Measurements from ENCODE around the gene SYCP1.
"Not testable (repeated sequence)": the region's sequence is repeated elsewhere in the genome, so short reads cannot be mapped to it uniquely, and the experiment has no call there.

SYCP1 gene

GRCh38 chr1:114854693-114855320 lies at the start of gene SYCP1:
TSS of gene SYCP1 (plus strand) at chr1:114854863. CDS start at chr1:114855465, 602 bp downstream.
- in situ Hi-C loops (cut with MboI; ENCODE audit: low sequenced_read_pairs), result no loop called here

GRCh38 chr1:114819869-114820268 lies 34.8 kb upstream of the SYCP1 start:
- in situ Hi-C loops (cut with MboI; ENCODE audit: low sequenced_read_pairs), result no loop called here

- in situ Hi-C loops (cut with MboI; ENCODE audit: low sequenced_read_pairs), result no loop called here
Measured at GRCh38 chr1:114820392-114820791, 34.3 kb upstream of the SYCP1 start.

- in situ Hi-C loops (cut with MboI; ENCODE audit: low sequenced_read_pairs), result no loop called here
Measured at GRCh38 chr1:114821978-114822377, 32.7 kb upstream of the SYCP1 start.

GRCh38 chr1:114828251-114828650 lies 26.4 kb upstream of the SYCP1 start:
- in situ Hi-C loops (cut with MboI; ENCODE audit: low sequenced_read_pairs), result no loop called here

GRCh38 chr1:114830075-114830474 lies 24.6 kb upstream of the SYCP1 start:
- in situ Hi-C loops (cut with MboI; ENCODE audit: low sequenced_read_pairs), result not testable (repeated sequence)

- in situ Hi-C loops (cut with MboI; ENCODE audit: low sequenced_read_pairs), result no loop called here
Measured at GRCh38 chr1:114831276-114831994, 23.2 kb upstream of the SYCP1 start.

GRCh38 chr1:114832057-114832456 lies 22.6 kb upstream of the SYCP1 start:
- in situ Hi-C loops (cut with MboI; ENCODE audit: low sequenced_read_pairs), result no loop called here

- in situ Hi-C loops (cut with MboI; ENCODE audit: low sequenced_read_pairs), result no loop called here
Measured at GRCh38 chr1:114833421-114833820, 21.2 kb upstream of the SYCP1 start.

GRCh38 chr1:114844270-114844669 lies 10.4 kb upstream of the SYCP1 start:
- in situ Hi-C loops (cut with MboI; ENCODE audit: low sequenced_read_pairs), result no loop called here

GRCh38 chr1:114853584-114853983 lies 1.1 kb upstream of the SYCP1 start:
- in situ Hi-C loops (cut with MboI; ENCODE audit: low sequenced_read_pairs), result no loop called here

GRCh38 chr1:114861384-114861783 lies 6.7 kb downstream of the SYCP1 start:
- in situ Hi-C loops (cut with MboI; ENCODE audit: low sequenced_read_pairs), result no loop called here

- in situ Hi-C loops (cut with MboI; ENCODE audit: low sequenced_read_pairs), result no loop called here
Measured at GRCh38 chr1:114892194-114892918, 37.7 kb downstream of the SYCP1 start.

GRCh38 chr1:114896795-114897194 lies 42.1 kb downstream of the SYCP1 start:
- in situ Hi-C loops (cut with MboI; ENCODE audit: low sequenced_read_pairs), result no loop called here

- in situ Hi-C loops (cut with MboI; ENCODE audit: low sequenced_read_pairs), result no loop called here
Measured at GRCh38 chr1:114901814-114902213, 47.2 kb downstream of the SYCP1 start.

- in situ Hi-C loops (cut with MboI; ENCODE audit: low sequenced_read_pairs), result no loop called here
Measured at GRCh38 chr1:114902343-114902742, 47.7 kb downstream of the SYCP1 start.

- in situ Hi-C loops (cut with MboI; ENCODE audit: low sequenced_read_pairs), result no loop called here
Measured at GRCh38 chr1:114903480-114903879, 48.8 kb downstream of the SYCP1 start.

- in situ Hi-C loops (cut with MboI; ENCODE audit: low sequenced_read_pairs), result not testable (repeated sequence)
Measured at GRCh38 chr1:114915720-114916119, 61.1 kb downstream of the SYCP1 start.

GRCh38 chr1:114926607-114927006 lies 71.9 kb downstream of the SYCP1 start:
- in situ Hi-C loops (cut with MboI; ENCODE audit: low sequenced_read_pairs), result no loop called here

- in situ Hi-C loops (cut with MboI; ENCODE audit: low sequenced_read_pairs), result no loop called here
Measured at GRCh38 chr1:114927401-114927800, 72.7 kb downstream of the SYCP1 start.

- in situ Hi-C loops (cut with MboI; ENCODE audit: low sequenced_read_pairs), result no loop called here
Measured at GRCh38 chr1:114956570-114956969, 101.9 kb downstream of the SYCP1 start.

- in situ Hi-C loops (cut with MboI; ENCODE audit: low sequenced_read_pairs), result no loop called here
Measured at GRCh38 chr1:114959423-114959822, 104.8 kb downstream of the SYCP1 start.
